ENCODE measurements around the gene MYO10.
A peak's percentile ranks its signal among the peaks of the same experiment; 100 is the strongest.

Gene MYO10

GRCh38 chr5:16704945-16705344 lies 231.1 kb downstream of the MYO10 start:
- DNase-seq: no peak

GRCh38 chr5:16702964-16703363 lies 233.1 kb downstream of the MYO10 start:
- no peak for DNase-seq

- no peak for DNase-seq
Measured at GRCh38 chr5:16701134-16702099, 234.7 kb downstream of the MYO10 start.

GRCh38 chr5:16700081-16700480 lies 236.0 kb downstream of the MYO10 start:
- DNase-seq: peak; percentile 49 to 70

- no peak for DNase-seq
Measured at GRCh38 chr5:16695779-16696178, 240.3 kb downstream of the MYO10 start.

GRCh38 chr5:16693879-16694278 lies 242.2 kb downstream of the MYO10 start:
- no peak for DNase-seq

- DNase-seq: no peak
Measured at GRCh38 chr5:16691731-16692130, 244.4 kb downstream of the MYO10 start.

GRCh38 chr5:16690243-16690852 lies 245.7 kb downstream of the MYO10 start:
- peak; percentile 55 to 64 for DNase-seq

- no peak for DNase-seq
Measured at GRCh38 chr5:16687898-16688297, 248.2 kb downstream of the MYO10 start.

- DNase-seq: no peak
Measured at GRCh38 chr5:16685069-16685468, 251.0 kb downstream of the MYO10 start.

- DNase-seq: no peak
Measured at GRCh38 chr5:16681876-16682275, 254.2 kb downstream of the MYO10 start.

- DNase-seq: no peak
Measured at GRCh38 chr5:16679863-16680262, 256.2 kb downstream of the MYO10 start.

- no peak for DNase-seq
Measured at GRCh38 chr5:16679190-16679589, 256.9 kb downstream of the MYO10 start.

GRCh38 chr5:16675806-16676205 lies 260.3 kb downstream of the MYO10 start:
- no peak for DNase-seq

- no peak for DNase-seq
Measured at GRCh38 chr5:16674750-16675149, 261.3 kb downstream of the MYO10 start.

GRCh38 chr5:16673241-16674201 lies 262.6 kb downstream of the MYO10 start:
- DNase-seq: no peak

- DNase-seq: no peak
Measured at GRCh38 chr5:16671208-16671607, 264.9 kb downstream of the MYO10 start.

GRCh38 chr5:16669776-16670175 lies 266.3 kb downstream of the MYO10 start:
- DNase-seq: no peak

GRCh38 chr5:16668631-16669030 lies 267.5 kb downstream of the MYO10 start:
- DNase-seq: no peak

- no peak for DNase-seq
Measured at GRCh38 chr5:16668194-16668593, 267.9 kb downstream of the MYO10 start.

GRCh38 chr5:16666883-16667398 lies 269.1 kb downstream of the MYO10 start:
- no peak for DNase-seq

- DNase-seq: no peak
Measured at GRCh38 chr5:16666130-16666882, 269.8 kb downstream of the MYO10 start.

Data from Kasumi-1 (cell line).